WTC11 (cell line): ENCODE data around the gene FYN. TPM values are rescaled to one million over a fixed set of nuclear protein-coding genes. Genes with fewer than 3 reads are reported as not detected.

Source experiments
- ATAC-seq: fragments of 200-7000 bp; cut with Tn5 transposase; 2 replicates; pipeline ENCODE4 v1.10.0; 2021; ENCODE audit warnings: mild to moderate bottlenecking, moderate library complexity
- CTCF ChIA-PET: fragments of 300-600 bp; sonication (Branson Sonifier 250); formaldehyde crosslinking; loops from one replicate; lab custom pipeline; 2021; ENCODE audit warnings: antibody characterized with exemption; lab: Charles Lee
- POLR2A ChIA-PET: fragments of 350-600 bp; sonication (Branson Sonifier 250); formaldehyde crosslinking; loops from one replicate; lab custom pipeline; 2021; ENCODE audit warnings: antibody characterized with exemption; lab: Charles Lee
- DNase-seq: peaks from one replicate; pipeline ENCODE4 v3.0.0; 2021; ENCODE audit warnings: low spot score
- H3K27ac Mint-ChIP-seq: 2 replicates; pipeline ENCODE4 v1.8.0; 2021; ENCODE audit warnings: mixed read lengths
- H3K27me3 Mint-ChIP-seq: 2 replicates; pipeline ENCODE4 v1.8.0; 2021; ENCODE audit warnings: low read depth, mild to moderate bottlenecking, moderate library complexity, mixed read lengths
- H3K36me3 Mint-ChIP-seq: 2 replicates; pipeline ENCODE4 v1.8.0; 2021; ENCODE audit warnings: mixed read lengths
- H3K4me1 Mint-ChIP-seq: 2 replicates; pipeline ENCODE4 v1.8.0; 2022; ENCODE audit warnings: mixed read lengths
- H3K4me3 Mint-ChIP-seq: 2 replicates; pipeline ENCODE4 v1.8.0; 2021; ENCODE audit warnings: mild to moderate bottlenecking, moderate library complexity, mixed read lengths
- H3K9me3 Mint-ChIP-seq: 2 replicates; pipeline ENCODE4 v1.8.0; 2021; ENCODE audit warnings: mixed read lengths
- ATF6 ChIP-seq: sonication (generic); formaldehyde crosslinking; IDR thresholded peaks from 2 replicates; pipeline ENCODE4 v1.8.1; 2023; ENCODE audit warnings: mild to moderate bottlenecking, missing genetic modification reagents
- CREM ChIP-seq: sonication (generic); formaldehyde crosslinking; IDR thresholded peaks from 2 replicates; pipeline ENCODE4 v1.8.1; 2022; ENCODE audit warnings: mild to moderate bottlenecking, missing genetic modification reagents, moderate library complexity
- CTCF ChIP-seq: fragments of 200-600 bp; IDR thresholded peaks from 2 replicates; pipeline ENCODE4 v1.8.0; 2022; ENCODE audit warnings: antibody characterized with exemption
- FOXK1 ChIP-seq: sonication (generic); formaldehyde crosslinking; IDR thresholded peaks from 2 replicates; pipeline ENCODE4 v1.8.0; 2022; ENCODE audit warnings: mild to moderate bottlenecking, moderate library complexity, missing genetic modification reagents
- GABPB1 ChIP-seq: sonication (generic); formaldehyde crosslinking; IDR thresholded peaks from 2 replicates; pipeline ENCODE4 v1.8.1; 2023; ENCODE audit warnings: mild to moderate bottlenecking, missing genetic modification reagents
- GRHL2 ChIP-seq: fragments of 250-450 bp; sonication (Bioruptor Pico); IDR thresholded peaks from 2 replicates; pipeline ENCODE4 v1.8.0; 2022; ENCODE audit warnings: mild to moderate bottlenecking, moderate library complexity; ENCODE audit not compliant: insufficient replicate concordance, severe bottlenecking
- IRF2 ChIP-seq: sonication (generic); formaldehyde crosslinking; IDR thresholded peaks from 2 replicates; pipeline ENCODE4 v1.8.0; 2022; ENCODE audit warnings: low read depth, missing genetic modification reagents, borderline replicate concordance
- JAZF1 ChIP-seq: fragments of 250-450 bp; sonication (Bioruptor Pico); IDR thresholded peaks from 2 replicates; pipeline ENCODE4 v1.9.0; 2021; ENCODE audit warnings: moderate library complexity, mild to moderate bottlenecking, inconsistent platforms
- JUN ChIP-seq: sonication (generic); formaldehyde crosslinking; IDR thresholded peaks from 2 replicates; pipeline ENCODE4 v1.8.0; 2023; ENCODE audit warnings: mild to moderate bottlenecking, missing genetic modification reagents
- MYBL2 ChIP-seq: sonication (generic); formaldehyde crosslinking; IDR thresholded peaks from 2 replicates; pipeline ENCODE4 v1.8.1; 2023; ENCODE audit warnings: mild to moderate bottlenecking, moderate library complexity, missing genetic modification reagents
- NR3C1 ChIP-seq: sonication (generic); formaldehyde crosslinking; conservative IDR thresholded peaks from 2 replicates; pipeline ENCODE4 v1.8.1; 2023; ENCODE audit warnings: low read depth, mild to moderate bottlenecking, missing genetic modification reagents
- PREB ChIP-seq: sonication (generic); formaldehyde crosslinking; IDR thresholded peaks from 2 replicates; pipeline ENCODE4 v1.8.1; 2022; ENCODE audit warnings: mild to moderate bottlenecking, missing genetic modification reagents, moderate library complexity, borderline replicate concordance
- TEAD4 ChIP-seq: sonication (generic); formaldehyde crosslinking; IDR thresholded peaks from 2 replicates; pipeline ENCODE4 v1.8.0; 2022; ENCODE audit warnings: mild to moderate bottlenecking, missing genetic modification reagents
- TP53 ChIP-seq: sonication (generic); formaldehyde crosslinking; IDR thresholded peaks from 2 replicates; pipeline ENCODE4 v1.8.1; 2023; ENCODE audit warnings: mild to moderate bottlenecking, missing genetic modification reagents
- ZNF138 ChIP-seq: sonication (generic); formaldehyde crosslinking; conservative IDR thresholded peaks from 2 replicates; pipeline ENCODE4 v1.8.1; 2022; ENCODE audit warnings: mild to moderate bottlenecking, moderate library complexity, missing genetic modification reagents
- ZNF317 ChIP-seq: sonication (generic); formaldehyde crosslinking; IDR thresholded peaks from 2 replicates; pipeline ENCODE4 v1.8.1; 2023; ENCODE audit warnings: low read depth, mild to moderate bottlenecking, moderate library complexity, missing genetic modification reagents, borderline replicate concordance
- ZNF423 ChIP-seq: fragments of 250-450 bp; sonication (Bioruptor Pico); IDR thresholded peaks from 2 replicates; pipeline ENCODE4 v2.1.2; 2022; ENCODE audit warnings: mild to moderate bottlenecking, moderate library complexity
- ZNF671 ChIP-seq: fragments of 250-450 bp; sonication (Bioruptor Pico); IDR thresholded peaks from 2 replicates; pipeline ENCODE4 v1.8.0; 2021; ENCODE audit warnings: mild to moderate bottlenecking
- ZSCAN18 ChIP-seq: fragments of 250-450 bp; sonication (Bioruptor Pico); IDR thresholded peaks from 2 replicates; pipeline ENCODE4 v2.1.2; 2022; ENCODE audit warnings: mild to moderate bottlenecking, moderate library complexity
- total RNA-seq: library from RNA; stranded (reverse); gene quantifications from 3 replicates; pipeline ENCODE4 v1.2.3, GENCODE V29; 2021

Gene FYN
- total RNA-seq, 1 experiment from 2014 or later: 63.9 TPM

- H3K9me3 Mint-ChIP-seq: no peaks in the 10 kb centered on the region
- CTCF ChIA-PET: interaction anchor here (1.0 to 1.9 kb wide), 4 partner anchors 84 to 136 kb away, joined by 4 to 8 read pairs (median 6); no protein-coding TSS in a partner anchor
Observed at GRCh38 chr6:111846066-111846465, 27.2 kb downstream of the FYN start.

GRCh38 chr6:111845441-111845871 is 27.8 kb downstream of the FYN start:
- ChIA-PET CTCF (interaction anchor here (0.6 to 1.9 kb wide), 6 partner anchors 22 to 135 kb away, joined by 3 to 8 read pairs (median 5); no protein-coding TSS in a partner anchor), POLR2A (no interaction called here)
- H3K27me3 Mint-ChIP-seq: no peaks in the 10 kb centered on the region; the same call in 1 of the 2 replicates
- ATAC-seq (no peak), DNase-seq (no peak)
- H3K36me3 Mint-ChIP-seq: no peaks in the 10 kb centered on the region
- no peaks in the 10 kb centered on the region for H3K9me3 Mint-ChIP-seq
- no peak overlapping the region for H3K27ac Mint-ChIP-seq
- no peak for TF ChIP-seq PREB
- no peak for TF ChIP-seq ZSCAN18 (CRISPR knock-in tag)
- no peak for TF ChIP-seq TEAD4 (CRISPR knock-in tag)
- TF ChIP-seq ZNF423 (CRISPR knock-in tag): no peak
- TF ChIP-seq GABPB1: no peak
- TF ChIP-seq MYBL2 (CRISPR knock-in tag): no peak
- no peak for TF ChIP-seq ATF6 (CRISPR knock-in tag)
- TF ChIP-seq GRHL2: no peak
- no peak for TF ChIP-seq JAZF1 (CRISPR knock-in tag)
- peaks cover 45% of the 10 kb centered on the region for H3K4me1 Mint-ChIP-seq
- H3K4me3 Mint-ChIP-seq: no peak overlapping the region

More at GRCh38 chr6:111846066-111846465, 27.2 kb downstream of the FYN start:
- POLR2A ChIA-PET: no interaction called here
- Mint-ChIP-seq H3K4me1 (peaks cover 45% of the 10 kb centered on the region), H3K4me3 (no peak overlapping the region), H3K36me3 (no peaks in the 10 kb centered on the region), H3K27ac (no peak overlapping the region), H3K27me3 (no peaks in the 10 kb centered on the region; the same call in 1 of the 2 replicates)
- no peak for ATAC-seq
- DNase-seq: no peak
- no peak for TF ChIP-seq FOXK1 (CRISPR knock-in tag)
- TF ChIP-seq JUN (CRISPR knock-in tag): no peak
- no peak for TF ChIP-seq ATF6 (CRISPR knock-in tag)
- TF ChIP-seq TP53 (CRISPR knock-in tag): no peak
- TF ChIP-seq ZNF671: no peak
- TF ChIP-seq ZNF138: no peak
- TF ChIP-seq ZNF317 (CRISPR knock-in tag): no peak
- TF ChIP-seq CREM (CRISPR knock-in tag): no peak
- no peak for TF ChIP-seq IRF2
- no peak for TF ChIP-seq NR3C1
- TF ChIP-seq MYBL2 (CRISPR knock-in tag): no peak
- TF ChIP-seq CTCF: no peak
- TF ChIP-seq, all 79 proteins: peak for 0
